NCI-H2107 (cell line): ENCODE results near the gene CLEC2B.

Source experiments
- DNase-seq: peaks from one replicate; lab custom pipeline; 2025; lab: John Stamatoyannopoulos, UW

The CLEC2B gene

DNA sequence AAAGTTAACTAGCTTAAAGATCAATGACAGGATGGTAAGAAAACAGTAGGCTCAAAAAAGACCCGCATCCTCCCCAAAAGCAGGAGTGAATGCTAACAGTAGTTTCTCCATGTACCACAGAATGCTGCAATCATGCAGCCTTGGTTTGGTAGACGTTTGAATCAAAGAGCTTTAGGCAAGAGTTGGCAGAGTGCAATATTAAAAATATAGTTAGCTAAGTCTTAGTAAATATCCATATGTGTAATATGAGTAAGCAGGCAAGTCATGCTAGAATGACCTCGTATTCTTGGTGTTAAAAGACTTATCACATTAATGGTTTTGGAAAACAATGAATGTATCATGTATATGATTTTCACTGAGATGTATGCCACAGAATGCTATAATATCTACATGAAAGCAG, 60.6 kb downstream of the CLEC2B start:
- DNase-seq, result no peak

DNA sequence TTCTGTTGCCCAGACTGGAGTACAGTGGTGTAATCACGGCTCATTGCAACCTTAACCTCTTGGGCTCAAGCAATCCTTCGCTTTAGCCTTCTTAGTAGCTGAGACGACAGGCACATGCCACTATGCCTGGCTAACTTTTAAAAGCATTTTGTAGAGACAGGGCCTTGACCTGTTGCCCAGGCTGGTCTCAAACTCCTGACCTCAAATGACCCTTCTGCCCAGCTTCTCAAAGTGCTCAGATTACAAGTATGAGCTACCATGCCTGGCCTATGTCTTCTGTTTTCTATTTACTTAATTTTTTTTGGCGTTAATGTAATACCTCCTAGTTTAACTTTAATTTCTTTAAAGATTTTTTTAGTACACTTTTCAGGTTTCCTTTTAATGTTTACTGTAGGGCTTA, 62.4 kb downstream of the CLEC2B start:
- DNase-seq, result no peak

DNA sequence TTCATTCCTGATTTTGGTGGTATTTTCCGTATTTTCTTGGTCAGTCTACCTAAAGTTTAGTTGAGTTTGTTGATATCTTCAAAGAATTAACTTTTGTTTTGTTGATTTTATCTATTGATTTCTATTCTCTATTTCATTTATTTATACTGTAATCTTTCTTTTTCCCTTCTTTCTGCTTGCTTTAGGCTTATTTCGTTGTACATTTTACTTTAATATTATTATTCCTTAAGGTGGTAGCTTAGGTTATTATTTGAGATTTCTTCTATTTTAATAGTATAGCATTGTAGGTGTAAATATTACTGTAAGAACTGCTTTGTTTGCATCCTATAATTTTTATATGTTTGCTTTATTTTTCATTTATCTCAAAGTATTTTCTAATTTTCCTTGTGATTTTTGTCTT, 63.3 kb downstream of the CLEC2B start:
- DNase-seq, result no peak
